G401 (cell line): Measurements from ENCODE around the gene SLC41A1. TPM values are rescaled to one million over a fixed set of nuclear protein-coding genes. Genes with fewer than 3 reads are reported as not detected.
A peak's percentile ranks its signal among the peaks of the same experiment; 100 is the strongest.
"Not testable (repeated sequence)": the region's sequence is repeated elsewhere in the genome, so short reads cannot be mapped to it uniquely, and the experiment has no call there.

Source experiments
- DNase-seq: peaks from one replicate; pipeline ENCODE4 v3.0.0-alpha.2; 2015; ENCODE audit warnings: low spot score
- in situ Hi-C: cut with HindIII; loops from 2 replicates; pipeline ENCODE4 v1.10.0; 2016; ENCODE audit warnings: low sequenced_read_pairs, mixed read lengths
- total RNA-seq: library from RNA; depleted of rRNA; stranded (reverse); fragments of >200 nt; shearing (Covaris generic); gene quantifications from 2 replicates; pipeline ENCODE4 v1.2.3, GENCODE V29; 2014; rRNA removed

SLC41A1 gene
- 9.1 and 17.8 TPM in 2 replicates for total RNA-seq

GRCh38 chr1:205812878-205813754 is at the start of gene SLC41A1:
SLC41A1 (minus strand) TSS chr1:205813198; CDS start chr1:205810441, 2,757 bp downstream.
- DNase-seq, result peak; percentile 98
- in situ Hi-C loops, result no loop called here

GRCh38 chr1:205861540-205861939 is 48.5 kb upstream of the SLC41A1 start:
- no peak for DNase-seq
- in situ Hi-C loops, result no loop called here

GRCh38 chr1:205858141-205858961 is 45.4 kb upstream of the SLC41A1 start:
- in situ Hi-C loops, result no loop called here
- no peak for DNase-seq

DNA sequence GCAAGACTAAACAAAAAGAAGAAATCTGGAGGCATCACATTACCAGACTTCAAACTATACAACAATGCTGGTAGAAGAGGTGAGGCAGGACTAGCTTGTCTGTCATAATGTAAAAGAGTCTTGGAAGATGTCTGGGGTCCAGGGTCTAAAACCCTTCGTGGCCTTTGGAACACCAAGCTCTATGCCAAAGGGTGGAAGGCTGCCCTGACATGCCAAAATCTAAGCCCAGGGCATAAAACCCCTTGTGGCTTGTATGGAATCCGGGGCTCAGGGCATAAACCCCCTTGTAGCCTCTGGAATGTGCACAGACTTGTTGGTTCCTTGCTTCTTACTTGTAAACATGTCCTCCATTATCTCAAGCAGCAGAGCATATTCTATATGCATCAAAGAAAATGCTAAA is 44.5 kb upstream of the SLC41A1 start:
- in situ Hi-C loops, DNase-seq: not testable (repeated sequence)

GRCh38 chr1:205856433-205856832 is 43.4 kb upstream of the SLC41A1 start:
- DNase-seq, result no peak
- in situ Hi-C loops, result no loop called here

GRCh38 chr1:205852969-205853368 is 40.0 kb upstream of the SLC41A1 start:
- no peak for DNase-seq
- in situ Hi-C loops, result no loop called here

DNA sequence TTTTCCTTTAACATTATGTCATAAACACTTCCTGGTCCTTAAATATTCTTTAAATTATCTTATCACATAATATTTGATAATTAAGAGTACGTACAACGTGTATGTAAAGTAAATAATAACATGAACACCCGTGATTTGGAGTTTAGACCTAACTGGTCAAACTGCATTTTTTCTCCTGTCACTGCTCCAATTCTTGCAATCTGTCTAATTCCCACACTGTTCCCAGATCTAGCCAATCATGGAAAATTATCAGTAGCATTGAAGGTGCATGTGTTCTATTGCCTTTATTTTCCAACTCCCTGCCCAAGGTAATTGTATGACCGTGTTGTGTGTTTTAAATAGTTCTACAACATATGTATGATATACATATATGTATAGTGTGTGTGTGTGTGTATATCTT is 39.0 kb upstream of the SLC41A1 start:
- in situ Hi-C loops, result no loop called here
- no peak for DNase-seq

DNA sequence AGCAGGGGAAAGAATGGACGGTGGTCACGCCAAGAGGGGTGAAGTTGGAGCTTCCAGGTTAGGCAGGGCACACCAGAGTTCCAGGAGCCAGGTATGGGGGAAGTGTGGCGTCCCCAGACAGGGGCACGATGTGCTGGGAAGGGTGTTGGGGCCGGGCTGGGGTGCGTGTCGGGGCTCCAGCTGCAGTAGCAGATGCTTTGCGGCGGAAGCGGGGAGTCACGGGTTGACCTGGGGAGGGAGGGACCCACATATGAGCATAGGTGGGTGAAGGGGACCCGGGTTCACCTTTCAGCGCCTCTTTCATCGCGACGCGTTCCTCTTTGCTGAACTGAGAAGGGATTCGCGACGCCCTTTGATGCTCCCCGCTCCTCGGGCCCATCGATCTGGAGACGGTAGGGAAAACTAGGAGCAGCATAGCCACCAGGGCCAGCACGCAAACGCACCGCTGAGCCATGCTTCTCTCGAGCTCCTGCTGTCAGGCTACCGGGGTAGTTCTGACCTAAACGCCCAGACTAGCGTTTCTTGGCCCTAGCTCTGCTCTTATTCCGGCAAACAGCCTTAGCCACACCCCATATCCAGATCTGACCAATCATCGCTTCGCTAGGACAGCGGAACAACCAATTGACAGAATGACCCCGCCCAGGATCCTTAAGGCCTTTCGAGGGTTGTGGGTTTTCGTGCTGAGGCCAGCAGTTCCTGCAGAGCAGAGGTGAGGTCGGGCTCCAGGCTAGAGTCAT is 36.8 kb upstream of the SLC41A1 start, which contains the start of gene PM20D1:
Gene PM20D1 (minus strand): TSS at position 514 of the 737 bp plus-strand sequence. CDS start 60 bp downstream, at position 454.
- peak; percentile 91 for DNase-seq
- in situ Hi-C loops, result no loop called here

DNA sequence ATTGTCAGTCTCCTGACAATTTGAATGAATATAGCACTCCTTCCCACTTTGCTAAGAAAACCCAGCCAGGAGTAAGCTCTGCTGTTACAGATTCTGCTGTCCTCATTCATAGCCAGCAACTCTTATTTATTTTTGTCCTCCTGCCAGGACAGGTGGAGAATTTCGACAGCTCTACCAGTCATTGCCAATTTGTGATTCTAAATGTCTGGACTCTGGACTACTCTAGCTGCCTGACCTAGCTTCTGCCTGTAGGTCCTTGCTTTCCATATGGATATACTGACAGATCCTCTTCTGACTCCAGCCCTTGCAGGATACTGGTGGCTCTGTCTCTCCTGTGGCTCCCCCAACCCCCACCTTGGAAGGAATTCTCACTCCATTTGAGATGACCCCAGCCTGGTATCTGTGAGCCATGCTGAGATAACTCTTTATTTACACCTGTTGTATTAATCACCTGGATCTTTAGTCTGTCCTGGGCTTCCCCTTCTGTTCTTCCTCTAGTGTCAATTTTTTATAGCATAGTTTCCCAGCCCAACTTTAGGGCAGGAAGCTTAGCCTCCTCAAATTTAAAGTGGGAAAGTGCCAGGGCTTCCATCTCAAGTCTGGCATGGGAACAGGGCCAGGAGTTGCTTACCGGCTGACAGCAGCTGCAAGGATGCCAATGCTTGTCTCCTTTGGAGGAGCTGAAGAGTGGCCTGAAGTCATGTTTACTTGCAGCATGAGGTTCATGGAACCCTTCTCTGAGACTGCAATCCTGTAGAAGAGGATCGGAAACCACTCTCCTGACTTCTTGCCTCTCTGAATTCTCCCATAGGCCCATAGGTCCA is 30.2 kb upstream of the SLC41A1 start:
- in situ Hi-C loops, result no loop called here
- DNase-seq, result peak; percentile 45

DNA sequence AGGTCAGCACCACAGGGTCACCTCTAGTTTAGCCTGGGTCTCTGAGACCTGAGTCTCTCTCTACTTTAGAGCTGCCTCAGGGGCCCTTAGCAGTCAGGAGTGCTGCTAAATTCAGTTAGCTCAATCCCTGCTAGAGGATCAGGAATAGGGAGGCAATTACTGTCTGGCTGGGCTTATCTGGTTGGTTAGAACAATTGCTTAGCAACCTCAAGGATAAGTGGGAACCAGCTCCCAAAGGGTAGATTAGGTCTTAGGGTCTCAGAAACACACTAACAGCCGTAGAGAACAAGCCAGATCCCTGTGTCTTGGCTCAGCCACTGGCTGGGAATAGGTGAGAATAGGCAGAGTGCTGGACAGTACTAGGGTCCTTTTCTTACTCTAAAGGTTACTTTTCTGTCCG is 29.2 kb upstream of the SLC41A1 start:
- in situ Hi-C loops, result no loop called here
- DNase-seq, result no peak

DNA sequence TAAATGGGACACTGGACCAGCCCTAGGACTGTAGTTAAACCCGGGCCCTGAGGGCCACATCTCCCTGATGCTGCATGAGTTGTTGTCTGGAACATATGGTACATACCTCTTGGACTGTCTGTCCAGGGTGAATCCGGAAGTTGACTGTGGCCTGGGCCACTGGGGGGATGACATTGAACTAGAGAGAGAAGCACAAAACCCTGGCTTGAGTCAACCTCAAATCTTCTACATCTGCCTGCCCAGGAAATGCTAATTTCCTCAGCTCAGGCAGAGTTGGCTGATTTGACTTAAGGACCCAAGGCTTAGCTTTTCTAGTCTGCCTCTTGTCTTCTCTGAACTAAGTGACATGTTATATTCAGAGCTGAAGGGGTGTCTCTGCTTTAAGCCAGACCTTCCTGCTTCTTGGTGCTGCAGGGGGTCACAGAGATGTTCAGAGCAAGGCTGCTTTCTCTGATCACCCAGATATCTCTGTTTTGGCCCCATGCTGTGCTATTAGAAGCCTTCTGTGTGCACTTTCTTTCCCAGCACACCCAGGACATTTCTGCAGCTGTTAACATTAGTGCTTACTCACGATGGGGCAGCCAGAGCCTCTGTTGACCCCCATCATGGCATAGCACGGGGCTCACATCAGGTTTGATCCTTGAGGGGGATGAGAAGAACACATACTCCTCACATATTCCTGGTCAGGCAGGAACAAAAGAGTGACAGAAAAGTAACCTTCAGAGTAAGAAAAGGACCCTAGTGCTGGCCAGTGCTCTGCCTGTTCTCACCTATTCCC is 27.3 kb upstream of the SLC41A1 start:
- DNase-seq, result no peak
- in situ Hi-C loops, result no loop called here

GRCh38 chr1:205837382-205837970 is 24.5 kb upstream of the SLC41A1 start:
- no peak for DNase-seq
- in situ Hi-C loops, result no loop called here

GRCh38 chr1:205834751-205835150 is 21.8 kb upstream of the SLC41A1 start:
- in situ Hi-C loops, result no loop called here
- no peak for DNase-seq

GRCh38 chr1:205832326-205832751 is 19.3 kb upstream of the SLC41A1 start:
- in situ Hi-C loops, result no loop called here
- no peak for DNase-seq

- in situ Hi-C loops, result no loop called here
- DNase-seq, result no peak
These were observed 14.6 kb upstream of the SLC41A1 start for GRCh38 chr1:205827623-205828022.

- in situ Hi-C loops, result no loop called here
- no peak for DNase-seq
These were observed 14.0 kb upstream of the SLC41A1 start for GRCh38 chr1:205826995-205827394.

DNA sequence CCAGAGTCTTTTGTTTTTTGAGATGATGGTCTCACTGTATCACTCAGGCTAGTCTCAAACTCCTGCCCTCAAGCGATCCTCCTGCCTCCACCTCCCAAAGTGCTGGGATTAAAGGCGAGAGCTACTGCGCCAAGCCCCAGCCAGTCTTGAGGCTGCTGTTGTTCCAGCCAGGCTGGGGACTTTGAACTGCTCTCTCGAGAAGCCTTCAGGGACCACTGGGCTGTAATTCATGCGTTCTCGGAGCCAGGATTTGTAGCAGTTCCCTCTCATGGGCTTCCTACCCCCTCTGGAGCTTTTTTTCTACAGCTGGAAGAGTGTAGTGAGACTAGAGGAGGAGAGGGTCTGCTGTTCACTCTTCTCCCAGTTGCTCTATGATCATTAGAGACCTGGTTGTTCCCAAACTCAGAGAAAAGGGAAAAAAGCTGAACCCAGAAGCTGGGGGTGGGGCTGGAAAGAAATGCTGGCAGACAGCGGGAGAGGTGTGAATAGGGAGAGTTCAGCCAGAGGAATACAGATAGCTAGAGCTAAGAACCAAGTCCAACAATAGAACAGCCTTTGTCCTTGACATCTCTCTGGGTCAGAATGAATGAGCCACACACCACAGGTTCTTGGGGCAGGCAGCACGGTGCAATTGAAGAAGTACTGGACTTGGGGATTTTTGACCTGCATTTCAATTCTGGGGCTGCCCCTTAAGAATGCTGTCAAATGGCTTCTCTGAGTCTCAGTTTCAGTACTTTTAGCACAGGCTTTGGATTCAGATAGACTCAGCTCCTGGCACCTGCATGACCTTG is 13.2 kb upstream of the SLC41A1 start:
- in situ Hi-C loops, result no loop called here
- DNase-seq, result no peak
